GM13976 (cell line): ENCODE measurements around the gene C10orf105.

Experiments used
- DNase-seq: peaks from one replicate; pipeline ENCODE4 v3.0.0; 2012; ENCODE audit warnings: low spot score
- in situ Hi-C: fragments of 300-500 bp; cut with MboI; formaldehyde crosslinking; loops from one replicate; pipeline ENCODE4 v1.12.0; 2022; ENCODE audit warnings: low sequenced_read_pairs, mixed read lengths, inconsistent platforms; ENCODE audit not compliant: unreplicated experiment
- TF ChIP-seq, protein P1 (sequence below): IDR thresholded peaks from 2 replicates; pipeline ENCODE4 v1.5.1; 2012; ENCODE audit warnings: borderline replicate concordance, mild to moderate bottlenecking; ENCODE audit not compliant: insufficient read depth; ENCODE audit errors: extremely low read depth, missing control alignments, control extremely low read depth

C10orf105 gene

DNA sequence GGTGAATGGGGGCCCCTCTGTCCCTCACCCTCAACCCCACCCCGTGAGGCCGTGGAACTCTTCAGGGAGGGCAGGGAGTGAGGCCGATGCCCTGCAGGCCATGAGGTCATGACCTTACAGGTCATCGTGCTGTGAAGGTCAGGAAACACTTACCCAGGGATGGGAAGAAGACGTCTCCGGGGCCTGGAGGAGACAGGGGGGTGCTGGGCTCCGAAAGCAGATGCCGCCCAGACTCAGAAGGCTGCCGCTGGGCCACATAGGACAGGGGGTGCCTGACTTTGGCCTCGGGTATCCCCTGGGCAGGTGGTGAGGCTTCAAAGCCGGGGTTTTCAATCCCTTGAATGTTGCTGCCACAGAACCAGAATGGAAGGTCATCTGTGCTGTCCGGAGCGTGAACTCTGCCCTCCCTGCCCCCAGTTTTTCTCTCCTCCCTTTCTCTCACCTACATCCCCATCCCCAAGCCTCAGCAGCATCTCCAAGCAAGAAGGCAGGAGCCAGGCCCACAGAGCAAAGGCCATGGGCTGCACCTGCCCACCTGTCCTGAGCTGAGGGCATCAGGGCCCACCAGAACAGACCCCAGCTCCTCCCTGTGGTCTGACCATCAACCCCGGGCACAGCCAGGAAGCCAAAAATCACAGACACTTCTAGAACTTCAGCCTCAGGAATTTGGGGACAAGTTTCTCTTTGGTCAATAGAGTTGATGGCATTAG lies 32.1 kb upstream of the C10orf105 start:
- no peak for DNase-seq
- TF ChIP-seq, protein P1, sequence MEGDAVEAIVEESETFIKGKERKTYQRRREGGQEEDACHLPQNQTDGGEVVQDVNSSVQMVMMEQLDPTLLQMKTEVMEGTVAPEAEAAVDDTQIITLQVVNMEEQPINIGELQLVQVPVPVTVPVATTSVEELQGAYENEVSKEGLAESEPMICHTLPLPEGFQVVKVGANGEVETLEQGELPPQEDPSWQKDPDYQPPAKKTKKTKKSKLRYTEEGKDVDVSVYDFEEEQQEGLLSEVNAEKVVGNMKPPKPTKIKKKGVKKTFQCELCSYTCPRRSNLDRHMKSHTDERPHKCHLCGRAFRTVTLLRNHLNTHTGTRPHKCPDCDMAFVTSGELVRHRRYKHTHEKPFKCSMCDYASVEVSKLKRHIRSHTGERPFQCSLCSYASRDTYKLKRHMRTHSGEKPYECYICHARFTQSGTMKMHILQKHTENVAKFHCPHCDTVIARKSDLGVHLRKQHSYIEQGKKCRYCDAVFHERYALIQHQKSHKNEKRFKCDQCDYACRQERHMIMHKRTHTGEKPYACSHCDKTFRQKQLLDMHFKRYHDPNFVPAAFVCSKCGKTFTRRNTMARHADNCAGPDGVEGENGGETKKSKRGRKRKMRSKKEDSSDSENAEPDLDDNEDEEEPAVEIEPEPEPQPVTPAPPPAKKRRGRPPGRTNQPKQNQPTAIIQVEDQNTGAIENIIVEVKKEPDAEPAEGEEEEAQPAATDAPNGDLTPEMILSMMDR: no peak
- in situ Hi-C loops: no loop called here

DNA sequence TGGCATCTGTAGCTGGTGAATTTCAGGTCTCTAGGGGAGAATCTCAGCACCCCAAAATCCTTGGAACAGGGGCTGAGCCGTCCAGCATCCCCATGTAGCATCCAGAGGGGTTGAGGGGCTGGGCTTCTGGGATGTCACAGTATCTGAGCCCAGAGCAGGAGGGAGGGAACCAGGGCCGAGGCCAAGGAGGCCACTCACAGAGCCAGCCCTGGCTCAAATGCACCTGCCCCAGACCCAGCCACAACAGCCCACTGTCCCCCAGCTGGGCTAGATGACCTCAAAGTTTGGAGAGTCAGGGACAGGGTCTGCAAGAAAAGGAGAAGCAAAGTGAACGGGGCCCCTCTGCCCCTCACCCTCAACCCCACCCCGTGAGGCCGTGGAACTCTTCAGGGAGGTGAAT lies 31.4 kb upstream of the C10orf105 start:
- in situ Hi-C loops: no loop called here
- TF ChIP-seq, protein P1: no peak
- no peak for DNase-seq

DNA sequence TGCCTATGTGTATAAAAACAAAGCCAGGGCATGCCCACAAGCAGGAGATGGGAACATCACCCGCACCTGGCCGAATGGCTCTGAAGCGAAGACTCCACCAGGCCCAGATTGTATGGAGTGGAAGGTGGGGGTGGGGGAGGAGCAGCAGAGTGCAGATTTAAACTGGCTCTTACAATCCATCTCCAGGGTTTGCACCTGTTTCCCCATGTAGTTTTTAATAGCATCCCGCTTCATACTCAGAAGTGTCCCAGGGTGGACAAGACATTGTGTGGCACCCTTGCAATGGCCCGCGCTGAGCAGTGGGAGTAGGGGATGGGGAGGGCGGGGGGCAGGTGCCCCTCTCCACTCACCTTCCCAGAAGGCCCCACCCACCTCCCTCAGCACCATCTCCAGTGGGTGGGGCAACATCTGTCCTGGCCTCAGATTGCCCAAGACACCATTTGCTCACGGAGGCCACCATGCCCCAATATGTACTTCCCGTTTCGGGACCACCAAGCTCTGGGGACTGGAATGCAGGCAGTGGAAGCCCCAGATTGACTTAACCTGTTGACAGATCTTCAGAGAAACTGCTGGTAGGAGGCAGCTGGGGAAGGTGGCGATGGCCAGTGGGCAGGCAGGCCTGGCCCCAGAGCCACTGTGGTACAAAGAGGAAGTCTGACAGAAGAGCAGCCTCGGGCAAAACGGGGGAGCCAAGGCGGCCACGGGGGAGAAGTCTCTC lies 30.7 kb upstream of the C10orf105 start:
- no peak for DNase-seq
- in situ Hi-C loops: no loop called here

DNA sequence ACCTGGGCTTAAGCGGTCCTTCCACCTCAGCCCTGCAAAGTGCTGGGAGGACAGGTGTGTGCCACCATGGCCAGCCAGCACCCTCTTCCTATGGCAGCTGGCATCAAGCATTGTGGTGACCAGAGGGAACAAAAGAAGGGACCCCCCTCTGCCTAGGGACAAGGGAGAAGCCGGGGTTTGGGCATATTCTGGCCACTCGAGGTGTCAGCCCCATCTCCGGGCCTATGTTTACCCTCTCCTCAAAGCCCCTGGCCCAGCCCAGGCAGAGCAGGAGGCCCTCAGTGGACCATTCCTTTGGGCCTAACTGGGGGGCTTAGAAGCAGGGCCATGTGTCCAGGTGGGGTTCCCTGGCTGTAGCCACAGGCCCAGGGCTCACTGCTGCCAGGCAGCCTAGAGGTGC lies 29.8 kb upstream of the C10orf105 start:
- in situ Hi-C loops: no loop called here
- DNase-seq: no peak
- TF ChIP-seq, protein P1: no peak

More for the DNA sequence above, 30.7 kb upstream of the C10orf105 start:
- TF ChIP-seq, protein P1: no peak

DNA sequence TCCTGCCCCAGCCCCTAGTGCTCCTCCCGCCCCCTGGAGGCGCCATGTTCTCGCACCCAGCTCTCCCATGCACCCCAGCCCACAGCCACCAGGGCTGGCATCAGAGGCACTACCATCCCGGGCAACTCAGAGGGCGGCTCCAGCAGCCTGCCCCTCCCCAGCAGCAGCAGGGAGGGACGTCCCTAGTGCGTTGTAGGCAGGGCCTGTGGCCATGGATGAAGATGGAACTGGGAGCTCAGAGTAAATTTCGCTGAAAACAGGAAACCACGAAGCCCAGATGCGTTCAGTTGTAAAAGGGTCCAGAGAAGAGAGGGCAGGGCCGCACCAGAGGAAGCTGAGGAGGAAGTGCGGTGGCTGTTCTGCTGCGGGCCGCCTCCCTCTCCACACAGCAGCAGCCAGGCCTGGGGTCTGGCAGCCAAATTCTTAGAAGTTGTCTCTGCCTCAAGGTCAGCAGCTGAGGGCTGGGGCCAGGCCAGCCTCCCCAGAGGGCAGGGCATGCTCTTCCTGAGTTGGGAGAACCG lies 29.2 kb upstream of the C10orf105 start:
- TF ChIP-seq, protein P1: no peak
- DNase-seq: peak; percentile 75
- in situ Hi-C loops: no loop called here

DNA sequence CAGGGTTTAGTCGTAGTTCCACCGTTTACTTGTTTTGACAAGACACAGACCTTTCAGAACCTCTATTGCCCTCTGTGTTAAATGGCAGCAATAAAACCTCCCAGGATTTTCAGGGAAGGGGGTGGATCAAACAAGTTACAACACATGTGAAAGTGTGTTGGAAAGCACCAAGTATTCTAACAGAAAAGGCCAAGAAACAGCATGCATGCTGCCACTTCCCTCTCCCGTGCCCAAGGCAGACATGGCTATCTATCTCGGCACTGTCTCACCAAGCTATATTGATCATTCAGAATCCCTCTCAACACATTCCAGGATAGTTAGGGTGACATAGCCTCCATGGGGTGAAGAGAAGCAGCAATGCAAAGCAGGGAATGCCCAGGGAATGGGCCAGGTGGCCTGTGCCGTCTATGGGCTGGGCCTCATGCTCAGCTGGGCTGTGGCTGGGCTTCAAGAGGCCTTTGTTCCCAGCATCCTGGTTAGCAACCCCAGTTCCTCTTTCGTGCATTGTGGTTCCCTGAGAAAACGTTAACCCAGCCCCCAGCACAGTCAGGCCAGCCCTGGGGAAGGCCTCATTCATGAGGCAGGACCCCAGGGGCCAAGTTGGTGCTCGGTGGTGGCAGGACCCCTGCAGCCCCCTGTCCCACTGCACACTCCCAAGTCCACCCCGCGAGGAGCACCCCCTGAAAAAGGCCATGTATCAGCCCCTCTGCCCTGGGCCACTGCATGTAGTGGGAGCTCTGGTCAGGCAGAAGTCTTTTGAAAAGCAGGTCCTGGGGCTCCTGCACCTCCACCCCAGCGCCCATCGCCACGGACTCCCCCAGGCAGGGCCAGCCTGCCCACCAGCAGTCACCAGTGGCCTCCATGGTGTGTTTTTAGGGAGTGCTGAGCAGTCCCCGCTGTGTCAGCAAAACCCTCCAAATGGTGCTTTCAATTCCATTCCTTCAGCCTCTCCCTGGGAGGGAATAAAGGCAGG lies 28.3 kb upstream of the C10orf105 start:
- in situ Hi-C loops: no loop called here
- TF ChIP-seq, protein P1: no peak
- peak; percentile 77 for DNase-seq
